IPS-20b (cell line): Measurements from ENCODE around the gene MSANTD3.
"Not testable (repeated sequence)": the region's sequence is repeated elsewhere in the genome, so short reads cannot be mapped to it uniquely, and the experiment has no call there.

Experiments used
- H3K27ac ChIP-seq: one replicate; pipeline ENCODE4 v1.5.1; 2013; ENCODE audit warnings: low read length
- H3K27me3 ChIP-seq: 2 replicates; pipeline ENCODE4 v1.6.1; 2013; ENCODE audit warnings: mild to moderate bottlenecking, low read length, inconsistent platforms; ENCODE audit not compliant: insufficient read depth
- H3K36me3 ChIP-seq: 2 replicates; pipeline ENCODE4 v1.6.1; 2013; ENCODE audit warnings: low read depth, mild to moderate bottlenecking, inconsistent platforms, low read length, moderate library complexity; ENCODE audit not compliant: insufficient read depth
- H3K4me1 ChIP-seq: 2 replicates; pipeline ENCODE4 v1.6.1; 2013; ENCODE audit warnings: mild to moderate bottlenecking, control low read depth, inconsistent platforms, low read length, moderate library complexity; ENCODE audit not compliant: insufficient read depth
- H3K4me3 ChIP-seq: 2 replicates; pipeline ENCODE4 v1.5.1; 2013; ENCODE audit warnings: mild to moderate bottlenecking, low read length, inconsistent platforms
- H3K9ac ChIP-seq: 2 replicates; pipeline ENCODE4 v1.6.1; 2013; ENCODE audit warnings: low read depth, mild to moderate bottlenecking, inconsistent platforms, low read length, moderate library complexity
- H3K9me3 ChIP-seq: 2 replicates; pipeline ENCODE4 v1.6.1; 2013; ENCODE audit warnings: mild to moderate bottlenecking, low read depth, low read length, inconsistent platforms; ENCODE audit not compliant: insufficient read depth

The MSANTD3 gene

GRCh38 chr9:100426530-100427365, at the start of gene MSANTD3:
Gene MSANTD3, plus strand, starts transcription at chr9:100427143. Its CDS starts 14,796 bp downstream, at chr9:100441939.
- H3K9me3 ChIP-seq: no peaks in the 10 kb centered on the region
- H3K4me1 ChIP-seq: peaks cover 19% of the 10 kb centered on the region
- no peaks in the 10 kb centered on the region for H3K36me3 ChIP-seq
- peak within 1 kb of the TSS; percentile 81 for H3K4me3 ChIP-seq
- H3K27ac ChIP-seq: peak within 1 kb of the TSS; percentile 31
- H3K27me3 ChIP-seq: peaks cover 6% of the 10 kb centered on the region; the same call in 1 of the 2 replicates
- H3K9ac ChIP-seq: peak within 1 kb of the TSS; percentile 91

GRCh38 chr9:100379862-100380261, 47.1 kb upstream of the MSANTD3 start:
- no peak overlapping the region for H3K4me3 ChIP-seq
- H3K9ac ChIP-seq: no peak overlapping the region
- H3K36me3 ChIP-seq: no peaks in the 10 kb centered on the region
- no peaks in the 10 kb centered on the region for H3K27me3 ChIP-seq
- no peak overlapping the region for H3K27ac ChIP-seq
- H3K9me3 ChIP-seq: peaks cover 5% of the 10 kb centered on the region; the same call in 1 of the 2 replicates
- H3K4me1 ChIP-seq: no peaks in the 10 kb centered on the region

DNA sequence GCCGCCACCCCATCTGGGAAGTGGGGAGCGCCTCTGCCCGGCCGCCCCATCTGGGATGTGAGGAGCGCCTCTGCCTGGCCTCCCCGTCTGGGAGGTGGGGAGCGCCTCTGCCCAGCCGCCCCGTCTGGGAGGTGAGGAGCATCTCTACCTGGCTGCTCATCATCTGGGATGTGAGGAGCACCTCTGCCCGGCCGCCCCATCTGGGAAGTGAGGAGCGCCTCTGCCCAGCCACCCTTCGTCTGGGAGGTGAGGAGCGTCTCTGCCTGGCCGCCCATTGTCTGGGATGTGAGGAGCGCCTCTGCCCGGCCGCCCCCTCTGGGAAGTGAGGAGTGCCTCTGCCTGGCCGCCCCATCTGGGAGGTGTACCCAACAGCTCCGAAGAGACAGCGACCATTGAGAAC, 34.0 kb upstream of the MSANTD3 start:
- H3K9ac ChIP-seq, H3K27ac ChIP-seq: not testable (repeated sequence)

GRCh38 chr9:100394032-100394695, 32.8 kb upstream of the MSANTD3 start:
- peaks cover 9% of the 10 kb centered on the region for H3K9me3 ChIP-seq
- H3K27me3 ChIP-seq: no peaks in the 10 kb centered on the region
- no peak overlapping the region for H3K27ac ChIP-seq
- H3K9ac ChIP-seq: no peak overlapping the region
- no peaks in the 10 kb centered on the region for H3K36me3 ChIP-seq
- H3K4me3 ChIP-seq: no peak overlapping the region
- H3K4me1 ChIP-seq: no peaks in the 10 kb centered on the region; the same call in 1 of the 2 replicates

More for the DNA sequence above, 34.0 kb upstream of the MSANTD3 start:
- not testable (repeated sequence) for H3K27me3 ChIP-seq, H3K9me3 ChIP-seq, H3K4me3 ChIP-seq, H3K4me1 ChIP-seq, H3K36me3 ChIP-seq

- no peaks in the 10 kb centered on the region for H3K4me1 ChIP-seq
- H3K4me3 ChIP-seq: no peak overlapping the region
- no peaks in the 10 kb centered on the region for H3K27me3 ChIP-seq
- H3K9ac ChIP-seq: no peak overlapping the region
- H3K9me3 ChIP-seq: peaks cover 9% of the 10 kb centered on the region
- H3K27ac ChIP-seq: no peak overlapping the region
- no peaks in the 10 kb centered on the region for H3K36me3 ChIP-seq
Observed at GRCh38 chr9:100394816-100395215, 32.1 kb upstream of the MSANTD3 start.

DNA sequence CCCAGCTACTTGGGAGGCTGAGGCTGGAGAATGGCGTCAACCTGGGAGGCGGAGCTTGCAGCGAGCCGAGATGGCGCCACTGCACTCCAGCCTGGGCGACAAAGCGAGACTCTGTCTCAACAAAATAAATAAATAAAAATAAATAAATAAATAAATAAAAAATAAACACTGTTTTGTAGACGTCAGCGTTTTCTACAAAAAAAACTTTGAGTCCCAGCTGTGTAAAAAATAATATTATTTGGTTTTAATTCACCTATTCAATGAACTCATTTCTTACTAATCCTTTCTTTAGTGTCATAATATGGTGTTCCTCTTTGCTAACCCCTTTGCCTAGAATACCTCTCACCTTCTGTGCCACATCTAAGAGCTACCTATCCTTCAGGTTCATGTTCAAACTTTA, 30.2 kb upstream of the MSANTD3 start:
- H3K9ac ChIP-seq: no peak overlapping the region
- peaks cover 5% of the 10 kb centered on the region for H3K9me3 ChIP-seq
- no peaks in the 10 kb centered on the region for H3K27me3 ChIP-seq
- H3K27ac ChIP-seq: no peak overlapping the region
- H3K4me1 ChIP-seq: no peaks in the 10 kb centered on the region
- H3K36me3 ChIP-seq: no peaks in the 10 kb centered on the region
- no peak overlapping the region for H3K4me3 ChIP-seq

DNA sequence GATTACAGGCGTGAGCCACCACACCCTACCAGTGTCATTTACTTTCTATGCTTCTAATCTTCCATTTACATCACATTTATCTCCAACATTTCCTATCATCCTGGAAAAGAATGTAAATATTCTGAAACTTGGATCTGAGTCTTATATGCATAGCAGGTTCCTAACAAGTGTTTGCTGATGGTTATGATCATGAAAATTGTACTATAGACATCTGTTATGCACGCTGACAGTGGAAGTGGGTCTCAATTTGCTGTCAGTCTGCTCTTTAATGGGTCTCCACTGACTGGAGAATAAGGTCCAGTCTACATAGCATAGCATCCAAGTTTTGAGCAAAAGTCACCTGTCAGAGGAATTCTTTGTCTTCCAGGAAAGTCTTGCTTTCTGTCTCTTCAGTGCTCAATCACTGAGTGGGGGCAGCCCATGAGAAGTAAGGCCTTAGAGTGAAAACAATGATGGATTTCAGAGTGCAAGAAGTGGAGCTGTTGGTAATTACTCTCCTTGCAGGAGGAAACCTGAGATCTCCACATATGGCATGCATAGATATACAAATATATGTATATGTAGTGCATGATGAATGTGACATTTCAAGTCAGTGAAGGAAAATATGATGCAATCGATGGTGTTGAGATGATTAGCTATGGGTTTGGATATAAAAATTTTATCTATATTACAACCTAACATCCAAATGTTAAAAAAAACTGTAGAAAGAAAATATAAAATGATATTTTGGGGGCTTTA, 29.2 kb upstream of the MSANTD3 start:
- no peaks in the 10 kb centered on the region for H3K27me3 ChIP-seq
- no peak overlapping the region for H3K9ac ChIP-seq
- no peak overlapping the region for H3K27ac ChIP-seq
- no peaks in the 10 kb centered on the region for H3K4me1 ChIP-seq
- H3K9me3 ChIP-seq: peaks cover 3% of the 10 kb centered on the region; the same call in 1 of the 2 replicates
- H3K36me3 ChIP-seq: no peaks in the 10 kb centered on the region
- H3K4me3 ChIP-seq: no peak overlapping the region

- Histone ChIP-seq H3K9ac (no peak overlapping the region), H3K27me3 (no peaks in the 10 kb centered on the region), H3K9me3 (no peaks in the 10 kb centered on the region), H3K4me3 (no peak overlapping the region), H3K36me3 (no peaks in the 10 kb centered on the region), H3K27ac (no peak overlapping the region), H3K4me1 (no peaks in the 10 kb centered on the region)
Observed at GRCh38 chr9:100401042-100401441, 25.9 kb upstream of the MSANTD3 start.

- Histone ChIP-seq H3K4me3 (no peak overlapping the region), H3K4me1 (no peaks in the 10 kb centered on the region), H3K27me3 (no peaks in the 10 kb centered on the region), H3K27ac (no peak overlapping the region), H3K9ac (no peak overlapping the region), H3K36me3 (no peaks in the 10 kb centered on the region), H3K9me3 (no peaks in the 10 kb centered on the region; the same call in 1 of the 2 replicates)
Observed at GRCh38 chr9:100406962-100407361, 20.0 kb upstream of the MSANTD3 start.

GRCh38 chr9:100408546-100409175, 18.3 kb upstream of the MSANTD3 start:
- Histone ChIP-seq H3K4me3 (no peak overlapping the region), H3K9me3 (no peaks in the 10 kb centered on the region; the same call in 1 of the 2 replicates), H3K4me1 (no peaks in the 10 kb centered on the region), H3K9ac (no peak overlapping the region), H3K27ac (no peak overlapping the region), H3K27me3 (no peaks in the 10 kb centered on the region), H3K36me3 (no peaks in the 10 kb centered on the region)

DNA sequence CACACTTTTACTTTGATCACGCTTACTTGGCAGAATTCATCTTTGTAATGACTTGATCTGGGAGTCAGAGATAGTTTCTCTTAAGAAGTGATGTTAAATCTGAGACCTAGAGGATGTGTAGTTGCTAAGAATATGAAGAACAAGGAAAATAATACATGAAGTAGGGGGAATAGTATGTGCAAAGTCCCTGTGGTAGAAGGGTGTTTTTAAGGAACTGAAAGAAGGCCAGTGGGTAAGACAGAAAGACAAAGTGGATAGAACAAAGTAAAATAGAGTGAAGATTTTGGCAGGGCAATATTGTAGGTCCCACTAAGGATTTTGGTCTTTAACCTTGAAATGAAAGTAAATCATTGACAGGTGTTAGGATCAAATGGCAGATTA, 17.8 kb upstream of the MSANTD3 start:
- Histone ChIP-seq H3K27me3 (no peaks in the 10 kb centered on the region), H3K36me3 (no peaks in the 10 kb centered on the region), H3K27ac (no peak overlapping the region), H3K9ac (no peak overlapping the region), H3K4me1 (no peaks in the 10 kb centered on the region), H3K4me3 (no peak overlapping the region), H3K9me3 (no peaks in the 10 kb centered on the region; the same call in 1 of the 2 replicates)
